Mesenchymal stem cell (in vitro differentiated cells and primary cell): ENCODE data around the gene UBIAD1.

Source experiments
- DNase-seq: peaks from one replicate; pipeline ENCODE4 v3.0.0-alpha.2; 2013
- H2AFZ ChIP-seq: one replicate; pipeline ENCODE4 v1.6.1; 2013; ENCODE audit warnings: low read depth, mild to moderate bottlenecking, control low read depth, inconsistent platforms, low read length, moderate library complexity
- H2AK5ac ChIP-seq: 2 replicates; pipeline ENCODE4 v1.6.1; 2013; ENCODE audit warnings: low read length, moderate library complexity, mild to moderate bottlenecking, inconsistent platforms; ENCODE audit not compliant: severe bottlenecking
- H2BK120ac ChIP-seq: one replicate; pipeline ENCODE4 v1.6.1; 2013; ENCODE audit warnings: low read depth, mild to moderate bottlenecking, inconsistent platforms, low read length, moderate library complexity
- H2BK12ac ChIP-seq, 2 experiments: one replicate each; pipeline ENCODE4 v1.6.1; 2013; ENCODE audit warnings: inconsistent platforms in 2 of 2, low read length in 2 of 2, mild to moderate bottlenecking in 2 of 2, moderate library complexity in 2 of 2, control low read depth in 1 of 2
- H2BK15ac ChIP-seq: one replicate; pipeline ENCODE4 v1.6.1; 2013; ENCODE audit warnings: mild to moderate bottlenecking, low read depth, inconsistent platforms; ENCODE audit not compliant: poor library complexity, severe bottlenecking
- H2BK5ac ChIP-seq: 2 replicates; pipeline ENCODE4 v1.6.1; 2013; ENCODE audit warnings: low read depth, mild to moderate bottlenecking, low read length, control low read depth, inconsistent platforms; ENCODE audit not compliant: poor library complexity, severe bottlenecking
- H3K14ac ChIP-seq, 2 experiments: one replicate each; pipeline ENCODE4 v1.6.1; 2013; ENCODE audit warnings: inconsistent platforms in 2 of 2, low read length in 2 of 2, control low read depth in 1 of 2, mild to moderate bottlenecking in 1 of 2, moderate library complexity in 1 of 2
- H3K18ac ChIP-seq, 2 experiments: one replicate each; pipeline ENCODE4 v1.6.1; 2013; ENCODE audit warnings: inconsistent platforms in 2 of 2, low read length in 2 of 2, control low read depth in 1 of 2, low read depth in 1 of 2, mild to moderate bottlenecking in 1 of 2
- H3K23ac ChIP-seq, 2 experiments: one replicate each; pipeline ENCODE4 v1.6.1; 2013; ENCODE audit warnings: inconsistent platforms in 2 of 2, low read length in 2 of 2, mild to moderate bottlenecking in 2 of 2, moderate library complexity in 2 of 2, control low read depth in 1 of 2
- H3K27ac ChIP-seq: 2 replicates; pipeline ENCODE4 v1.5.1; 2013; ENCODE audit warnings: mild to moderate bottlenecking, moderate library complexity, low read length, control low read depth, inconsistent platforms; ENCODE audit not compliant: poor library complexity, severe bottlenecking
- H3K27me3 ChIP-seq, 2 experiments: 2 replicates each; pipeline versions ENCODE4 v1.6.1 to v1.7.0; 2013; ENCODE audit warnings: low read length in 2 of 2, mild to moderate bottlenecking in 2 of 2, moderate library complexity in 2 of 2, control low read depth in 1 of 2, inconsistent platforms in 1 of 2; ENCODE audit not compliant: control insufficient read depth in 1 of 2, insufficient read depth in 1 of 2
- H3K36me3 ChIP-seq, 2 experiments: 2 replicates each; pipeline versions ENCODE4 v1.6.1 to v1.7.0; 2013; ENCODE audit warnings: low read length in 2 of 2, control low read depth in 1 of 2, inconsistent platforms in 1 of 2, low read depth in 1 of 2, mild to moderate bottlenecking in 1 of 2; ENCODE audit not compliant: insufficient read depth in 2 of 2, control insufficient read depth in 1 of 2
- H3K4ac ChIP-seq, 2 experiments: one replicate each; pipeline ENCODE4 v1.6.1; 2013; ENCODE audit warnings: inconsistent platforms in 2 of 2, low read length in 2 of 2, mild to moderate bottlenecking in 2 of 2, moderate library complexity in 2 of 2, control low read depth in 1 of 2, low read depth in 1 of 2
- H3K4me1 ChIP-seq: 2 replicates; pipeline ENCODE4 v1.6.1; 2013; ENCODE audit warnings: low read depth, low read length, control low read depth; ENCODE audit not compliant: control insufficient read depth, insufficient read depth
- H3K4me2 ChIP-seq: 2 replicates; pipeline ENCODE4 v1.6.1; 2013; ENCODE audit warnings: low read length, mild to moderate bottlenecking, inconsistent platforms; ENCODE audit not compliant: poor library complexity, severe bottlenecking
- H3K4me3 ChIP-seq, 2 experiments: 2 replicates each; pipeline versions ENCODE4 v1.5.1 to v1.7.0; 2013; ENCODE audit warnings: low read length in 2 of 2, mild to moderate bottlenecking in 2 of 2, control low read depth in 1 of 2, low read depth in 1 of 2; ENCODE audit not compliant: insufficient read depth in 1 of 2
- H3K79me1 ChIP-seq: replicated peaks from 2 replicates; pipeline ENCODE4 v1.6.1; 2013; ENCODE audit warnings: mild to moderate bottlenecking, control low read depth, low read length, inconsistent platforms; ENCODE audit not compliant: poor library complexity, severe bottlenecking
- H3K9ac ChIP-seq: 2 replicates; pipeline ENCODE4 v1.7.0; 2013; ENCODE audit warnings: mild to moderate bottlenecking, low read length, moderate library complexity
- H3K9me3 ChIP-seq: 2 replicates; pipeline ENCODE4 v1.7.0; 2013; ENCODE audit warnings: mild to moderate bottlenecking, low read length; ENCODE audit not compliant: control insufficient read depth
- H4K8ac ChIP-seq: one replicate; pipeline ENCODE4 v1.6.1; 2013; ENCODE audit warnings: inconsistent platforms, mild to moderate bottlenecking, low read length, moderate library complexity
- H4K91ac ChIP-seq: one replicate; pipeline ENCODE4 v1.6.1; 2013; ENCODE audit warnings: mild to moderate bottlenecking, low read length, inconsistent platforms
- WGBS: methylation state at CpG from one replicate; pipeline ENCODE4 v1.1.7; 2013; ENCODE audit warnings: mixed read lengths; 5-methylcytosine and 5-hydroxymethylcytosine counted together

The UBIAD1 gene

DNA sequence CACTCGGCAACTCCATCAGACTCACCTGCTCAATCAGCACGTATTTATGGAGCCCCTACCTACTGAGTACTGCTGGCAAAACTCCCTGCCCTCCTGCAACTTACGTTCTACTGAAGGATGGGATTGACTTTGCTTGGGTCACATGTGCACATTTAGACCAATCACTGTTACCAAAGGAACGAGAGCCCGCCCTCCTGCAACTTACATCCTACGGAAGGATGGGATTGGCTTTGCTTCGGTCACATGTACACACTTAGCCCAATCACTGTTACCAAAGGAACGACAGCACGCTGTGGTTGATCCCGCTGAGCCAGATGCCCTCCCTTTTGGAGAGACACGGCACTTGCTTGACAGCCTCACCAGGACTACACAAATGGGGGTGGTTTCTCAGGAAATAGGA lies 46.0 kb downstream of the UBIAD1 start:
- Histone ChIP-seq H2BK5ac (no peak overlapping the region), H2AK5ac (no peak overlapping the region), H3K23ac (no peak overlapping the region), H3K18ac (no peak overlapping the region), H2BK120ac (no peak overlapping the region), H4K91ac (no peak overlapping the region), H3K4me1 (peaks cover 3% of the 10 kb centered on the region), H3K9me3 (no peaks in the 10 kb centered on the region), H3K9ac (no peak overlapping the region), H4K8ac (no peak overlapping the region), H3K27me3 (peaks cover 32 to 52% of the 10 kb centered on the region in 2 experiments), H2BK15ac (no peak overlapping the region), H3K36me3 (no peaks in the 10 kb centered on the region), H3K4me2 (no peak overlapping the region), H3K27ac (no peak overlapping the region), H3K79me1 (no peaks in the 10 kb centered on the region), H3K14ac (no peak overlapping the region), H3K4me3 (no peak overlapping the region), H2AFZ (no peak overlapping the region), H3K4ac (no peak overlapping the region), H2BK12ac (no peak overlapping the region)
- no peak for DNase-seq
- 86% methylated on average over 11 of the region's 11 CpGs for WGBS

DNA sequence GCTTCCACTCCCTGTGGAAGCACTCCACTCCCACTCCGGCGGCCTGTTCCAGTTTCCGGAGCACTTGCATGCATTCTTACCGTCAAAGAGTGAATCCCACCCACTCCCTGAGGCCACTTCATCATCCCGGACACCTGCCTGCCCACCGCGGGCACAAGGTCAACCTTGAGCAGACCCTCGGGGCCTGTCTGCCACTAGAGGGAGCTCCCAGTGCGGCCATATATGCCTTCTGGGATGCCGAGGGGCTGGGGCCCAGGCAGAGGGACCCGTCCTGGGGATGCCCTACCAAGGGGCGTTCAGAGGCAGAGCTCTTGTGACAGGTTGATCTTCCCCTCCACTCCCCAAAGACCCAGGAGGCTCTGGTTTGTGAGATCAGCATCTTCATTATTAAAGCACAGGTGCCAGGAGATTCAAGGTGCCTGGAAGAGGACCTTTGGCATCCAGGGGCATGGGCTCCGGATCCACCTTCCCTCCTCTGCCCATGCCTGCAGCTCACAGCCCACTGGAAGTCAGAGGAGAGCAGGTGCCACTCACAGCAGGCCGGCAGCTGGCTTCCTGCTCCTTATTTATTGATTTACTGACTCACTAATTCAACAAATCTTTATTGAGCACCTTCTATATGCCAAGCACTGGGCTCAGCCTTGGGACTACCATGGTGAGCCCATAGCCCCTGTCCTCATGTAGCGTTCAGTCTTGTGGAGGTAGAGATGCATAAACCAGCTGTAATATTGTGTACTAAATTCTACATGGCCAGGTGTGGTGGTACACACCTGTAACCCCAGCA lies 47.3 kb downstream of the UBIAD1 start:
- Histone ChIP-seq H3K4ac (no peak overlapping the region), H3K4me3 (no peak overlapping the region), H3K27ac (no peak overlapping the region), H2BK15ac (no peak overlapping the region), H3K14ac (no peak overlapping the region), H4K8ac (no peak overlapping the region), H4K91ac (no peak overlapping the region), H2AK5ac (no peak overlapping the region), H3K23ac (peak overlapping the region in 1 of 2 experiments; percentile 51), H3K9me3 (no peaks in the 10 kb centered on the region), H3K18ac (no peak overlapping the region), H2AFZ (no peak overlapping the region), H3K27me3 (peaks cover 46 to 52% of the 10 kb centered on the region in 2 experiments), H2BK120ac (no peak overlapping the region), H2BK12ac (no peak overlapping the region), H3K79me1 (no peaks in the 10 kb centered on the region), H3K4me1 (peaks cover 3% of the 10 kb centered on the region), H3K9ac (no peak overlapping the region), H3K4me2 (no peak overlapping the region), H3K36me3 (no peaks in the 10 kb centered on the region), H2BK5ac (no peak overlapping the region)
- WGBS, result 32% methylated on average over 15 of the region's 15 CpGs
- DNase-seq, result no peak

DNA sequence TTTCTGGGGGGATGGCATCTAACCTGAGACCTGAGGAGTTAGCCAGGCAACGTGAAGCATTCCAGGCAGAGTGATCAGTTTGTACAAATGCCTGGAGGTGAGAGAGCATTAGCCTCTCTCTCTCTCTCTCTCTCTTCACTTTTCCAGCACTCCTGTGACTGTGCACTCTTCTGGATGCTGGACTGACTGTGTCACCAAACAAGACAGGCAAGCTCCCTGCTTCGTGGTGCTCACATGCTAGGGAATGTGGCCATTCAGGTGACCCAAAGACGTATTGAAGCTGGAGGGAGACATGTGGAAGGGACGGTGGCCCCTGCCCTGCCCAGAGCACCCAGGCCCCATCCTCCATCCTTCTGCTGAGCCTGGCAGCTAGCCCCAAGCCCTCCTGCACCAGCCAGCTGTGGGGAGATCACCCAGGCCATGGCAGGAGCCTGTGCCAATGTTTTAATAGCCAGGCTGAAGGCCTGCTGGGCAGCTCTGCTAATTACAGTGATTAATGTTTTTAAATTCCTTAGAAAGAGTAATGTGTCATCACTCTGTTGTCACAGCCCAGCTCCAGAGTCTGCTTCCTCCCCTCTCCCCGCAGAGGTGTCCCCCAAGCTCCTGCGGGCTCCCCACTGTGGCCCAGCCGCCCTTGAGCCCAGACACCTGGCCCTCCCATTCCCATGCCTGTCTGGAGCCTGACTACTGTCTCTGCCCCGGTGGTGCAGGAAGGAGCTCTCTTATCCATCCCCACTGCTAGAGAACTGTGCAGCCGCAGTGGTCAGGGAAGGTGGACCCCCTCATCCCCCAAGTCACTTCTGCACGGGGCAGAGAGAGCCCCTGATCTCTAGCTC lies 48.9 kb downstream of the UBIAD1 start:
- Histone ChIP-seq H3K27me3 (peaks cover 40 to 60% of the 10 kb centered on the region in 2 experiments), H2AFZ (no peak overlapping the region), H3K4me2 (no peak overlapping the region), H2BK15ac (no peak overlapping the region), H3K36me3 (no peaks in the 10 kb centered on the region), H3K18ac (no peak overlapping the region), H2BK12ac (no peak overlapping the region), H3K27ac (no peak overlapping the region), H3K9ac (no peak overlapping the region), H2BK5ac (no peak overlapping the region), H3K4me3 (no peak overlapping the region), H3K14ac (no peak overlapping the region), H3K23ac (no peak overlapping the region), H3K9me3 (no peaks in the 10 kb centered on the region), H3K4ac (no peak overlapping the region), H4K91ac (no peak overlapping the region), H4K8ac (no peak overlapping the region), H3K4me1 (peaks cover 3% of the 10 kb centered on the region), H2AK5ac (no peak overlapping the region), H3K79me1 (no peaks in the 10 kb centered on the region), H2BK120ac (no peak overlapping the region)
- 73% methylated on average over 10 of the region's 10 CpGs for WGBS
- DNase-seq, result no peak

DNA sequence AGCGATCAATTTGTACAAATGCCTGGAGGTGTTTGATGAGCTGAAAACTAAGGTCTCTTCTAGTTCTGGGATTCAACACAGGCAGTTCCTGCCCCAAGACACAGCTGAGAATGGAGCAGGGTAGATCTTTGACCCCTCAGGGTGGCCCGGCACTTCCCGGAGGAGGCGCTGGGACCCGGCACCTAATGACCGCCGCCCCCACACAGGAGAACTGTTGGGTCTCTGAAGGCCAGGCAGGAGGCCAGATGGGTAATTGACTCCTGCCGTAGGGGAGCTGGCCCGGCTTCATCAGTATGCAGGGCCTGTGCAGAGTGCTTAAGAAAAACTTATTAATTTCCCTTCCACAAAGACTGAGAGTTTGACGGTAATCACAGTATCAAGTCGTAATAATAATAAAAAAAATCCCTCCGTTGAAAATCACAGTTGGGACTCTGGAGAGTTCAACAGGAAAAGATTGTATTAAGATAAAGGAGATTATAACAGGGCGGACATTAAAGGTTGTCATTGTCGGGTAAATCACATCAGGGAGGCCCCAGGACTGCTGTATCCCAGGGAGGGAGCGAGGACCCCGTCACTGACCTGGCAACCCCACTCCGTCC lies 51.7 kb downstream of the UBIAD1 start:
- no peak overlapping the region for H2AFZ ChIP-seq
- no peak for DNase-seq
- no peak overlapping the region for H3K23ac ChIP-seq
- no peak overlapping the region for H3K9ac ChIP-seq
- no peaks in the 10 kb centered on the region for H3K36me3 ChIP-seq
- no peak overlapping the region for H3K4ac ChIP-seq
- H3K27me3 ChIP-seq, result peaks cover 36 to 78% of the 10 kb centered on the region in 2 experiments
- H3K79me1 ChIP-seq, result no peaks in the 10 kb centered on the region
- H3K27ac ChIP-seq, result no peak overlapping the region
- 76% methylated on average over 17 of the region's 17 CpGs for WGBS
- peaks cover 3% of the 10 kb centered on the region for H3K4me1 ChIP-seq
- H3K18ac ChIP-seq, result no peak overlapping the region
- no peak overlapping the region for H3K14ac ChIP-seq
- no peaks in the 10 kb centered on the region for H3K9me3 ChIP-seq
- H2AK5ac ChIP-seq, result no peak overlapping the region
- no peak overlapping the region for H3K4me3 ChIP-seq
- H4K8ac ChIP-seq, result no peak overlapping the region
- no peak overlapping the region for H4K91ac ChIP-seq
- no peak overlapping the region for H3K4me2 ChIP-seq
- no peak overlapping the region for H2BK12ac ChIP-seq
- no peak overlapping the region for H2BK15ac ChIP-seq
- no peak overlapping the region for H2BK5ac ChIP-seq
- H2BK120ac ChIP-seq, result no peak overlapping the region
